GM18520 (cell line): ENCODE data around the gene MGME1.
A peak's percentile ranks its signal among the peaks of the same experiment; 100 is the strongest.

ENCODE experiments used
- ATAC-seq: cut with Tn5 transposase; IDR thresholded peaks from one replicate; pipeline ENCODE4 v1.9.1; 2021; ENCODE audit not compliant: unreplicated experiment

The MGME1 gene

GRCh38 chr20:17992224-17992637 lies 23.4 kb downstream of the MGME1 start:
- peak; percentile 59 for ATAC-seq

GRCh38 chr20:17992847-17993513 lies 24.2 kb downstream of the MGME1 start:
- ATAC-seq, result no peak

GRCh38 chr20:17993546-17993945 lies 24.7 kb downstream of the MGME1 start:
- ATAC-seq, result no peak

GRCh38 chr20:17995967-17996819 lies 27.4 kb downstream of the MGME1 start:
- ATAC-seq, result no peak

GRCh38 chr20:17998446-17998845 lies 29.6 kb downstream of the MGME1 start:
- ATAC-seq, result no peak

GRCh38 chr20:17999566-17999965 lies 30.7 kb downstream of the MGME1 start:
- no peak for ATAC-seq

GRCh38 chr20:18001131-18001921 lies 32.5 kb downstream of the MGME1 start:
- ATAC-seq, result no peak

GRCh38 chr20:18003897-18004296 lies 35.1 kb downstream of the MGME1 start:
- peak; percentile 36 for ATAC-seq

- no peak for ATAC-seq
Measured at GRCh38 chr20:18004384-18005031, 35.7 kb downstream of the MGME1 start.

- peak; percentile 91 for ATAC-seq
Measured at GRCh38 chr20:18005170-18005989, 36.6 kb downstream of the MGME1 start.

GRCh38 chr20:18005990-18006364 lies 37.2 kb downstream of the MGME1 start:
- ATAC-seq, result no peak

- no peak for ATAC-seq
Measured at GRCh38 chr20:18006684-18007083, 37.9 kb downstream of the MGME1 start.

- ATAC-seq, result no peak
Measured at GRCh38 chr20:18007534-18008292, 38.9 kb downstream of the MGME1 start.

GRCh38 chr20:18009116-18009515 lies 40.3 kb downstream of the MGME1 start:
- ATAC-seq, result no peak

- ATAC-seq, result no peak
Measured at GRCh38 chr20:18011482-18011881, 42.7 kb downstream of the MGME1 start.

- no peak for ATAC-seq
Measured at GRCh38 chr20:18011951-18012645, 43.3 kb downstream of the MGME1 start.

- no peak for ATAC-seq
Measured at GRCh38 chr20:18012901-18013300, 44.1 kb downstream of the MGME1 start.

GRCh38 chr20:18014411-18014810 lies 45.6 kb downstream of the MGME1 start:
- ATAC-seq, result no peak

GRCh38 chr20:18016772-18017171 lies 48.0 kb downstream of the MGME1 start:
- ATAC-seq, result no peak
